Epithelial cell of prostate (primary cell): ENCODE data around the gene OXSR1.
"Not testable (repeated sequence)": the region's sequence is repeated elsewhere in the genome, so short reads cannot be mapped to it uniquely, and the experiment has no call there.

Experiments used
- DNase-seq: peaks from one replicate; pipeline ENCODE4 v3.0.0-alpha.2; 2011; ENCODE audit warnings: low read depth, low spot score
- H3K27ac ChIP-seq: fragments of 450-650 bp; 2 replicates; pipeline ENCODE4 v1.5.1; 2017; ENCODE audit warnings: mild to moderate bottlenecking

Gene OXSR1

GRCh38 chr3:38214560-38214959 lies 49.2 kb downstream of the OXSR1 start:
- DNase-seq, result no peak
- peak overlapping the region; percentile 7 for H3K27ac ChIP-seq

- DNase-seq, result no peak
- H3K27ac ChIP-seq, result no peak overlapping the region
Measured at GRCh38 chr3:38219609-38220197, 54.4 kb downstream of the OXSR1 start.

DNA sequence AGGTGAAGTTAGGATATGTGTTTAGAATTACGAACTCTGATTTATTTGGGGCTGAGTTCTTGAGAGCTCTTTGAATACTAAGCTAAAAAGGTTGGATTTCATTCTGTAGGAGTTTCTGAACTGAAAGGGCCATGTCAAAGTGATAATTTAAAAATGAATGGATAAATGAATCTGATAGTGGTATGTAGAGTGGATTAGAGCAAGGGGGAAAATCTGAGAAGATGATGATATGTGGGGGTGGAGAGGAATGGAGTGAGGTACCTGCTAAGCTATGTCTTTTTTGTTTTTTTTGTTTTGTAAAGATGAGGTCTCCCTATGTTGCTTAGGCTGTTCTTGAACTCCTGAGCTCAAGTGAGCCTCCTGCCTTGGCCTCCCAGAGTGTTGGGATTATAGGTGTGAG lies 55.7 kb downstream of the OXSR1 start:
- H3K27ac ChIP-seq, result no peak overlapping the region
- DNase-seq, result no peak

DNA sequence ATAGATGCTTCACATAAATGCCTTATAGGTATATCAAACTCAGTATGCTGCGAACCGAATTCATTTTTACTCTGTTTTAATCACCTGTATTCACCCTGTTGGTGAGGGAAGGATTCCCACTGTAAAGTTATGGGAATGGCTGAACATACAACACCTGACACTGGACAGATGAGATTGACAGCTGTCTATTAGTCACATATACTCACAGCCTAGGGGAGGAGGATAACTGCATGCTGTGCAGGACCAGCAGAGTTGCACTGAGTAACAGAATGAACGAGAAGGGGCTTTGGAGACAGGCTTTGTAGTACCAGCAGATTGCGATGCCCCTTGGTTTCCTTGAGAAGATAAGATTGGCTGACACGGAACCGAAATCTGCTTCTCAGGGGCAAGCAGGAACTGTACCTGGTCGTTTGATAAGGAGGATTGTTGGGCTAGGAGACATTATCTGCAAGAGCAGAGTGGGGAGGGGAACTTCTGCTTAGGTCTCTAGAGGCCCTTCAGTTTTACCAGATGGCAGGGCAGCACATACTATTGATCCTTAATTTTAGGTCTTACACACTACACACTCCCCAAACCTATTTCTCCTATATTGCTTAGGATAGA lies 56.8 kb downstream of the OXSR1 start:
- H3K27ac ChIP-seq, result no peak overlapping the region
- DNase-seq, result no peak

DNA sequence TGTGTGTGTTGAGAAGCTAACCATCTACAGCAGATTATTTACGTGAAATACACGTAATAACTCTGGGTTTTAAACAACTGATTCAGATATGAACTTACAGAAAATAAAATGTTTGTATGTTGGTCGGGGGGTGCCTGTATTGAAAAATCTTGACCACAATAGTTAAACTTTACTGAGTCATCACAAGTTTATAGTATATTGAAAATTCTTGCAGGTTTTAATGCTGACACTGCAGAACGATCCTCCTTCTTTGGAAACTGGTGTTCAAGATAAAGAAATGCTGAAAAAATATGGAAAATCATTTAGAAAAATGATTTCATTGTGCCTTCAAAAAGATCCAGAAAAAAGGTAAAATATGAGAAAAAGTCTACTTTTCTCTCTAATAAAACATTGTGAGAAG lies 59.0 kb downstream of the OXSR1 start:
- no peak for DNase-seq
- H3K27ac ChIP-seq, result peak overlapping the region; percentile 70

GRCh38 chr3:38226273-38226672 lies 60.9 kb downstream of the OXSR1 start:
- H3K27ac ChIP-seq, result peak overlapping the region; percentile 70
- no peak for DNase-seq

GRCh38 chr3:38227989-38228388 lies 62.7 kb downstream of the OXSR1 start:
- peak overlapping the region; percentile 70 for H3K27ac ChIP-seq
- DNase-seq, result no peak

DNA sequence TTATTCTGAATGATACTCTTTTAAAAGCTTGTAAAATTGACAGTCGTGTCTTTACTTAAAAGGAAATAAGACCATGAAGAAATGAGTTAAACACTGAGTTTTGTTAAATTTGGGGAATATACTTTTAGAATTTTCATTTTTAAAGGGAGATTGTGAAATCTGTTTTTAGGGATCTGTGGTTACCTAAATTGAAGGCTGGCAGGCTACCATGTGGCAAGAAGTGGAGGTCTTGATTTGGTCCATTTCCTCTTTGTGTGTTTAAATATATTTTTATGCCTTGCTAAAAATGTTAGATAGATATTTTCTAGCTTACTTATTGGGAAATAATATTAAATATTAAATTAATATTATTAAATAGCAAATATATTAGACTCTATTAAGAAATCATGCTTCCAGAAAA lies 63.7 kb downstream of the OXSR1 start:
- H3K27ac ChIP-seq, result peak overlapping the region; percentile 70
- no peak for DNase-seq

- H3K27ac ChIP-seq, result no peak overlapping the region
- no peak for DNase-seq
Measured at GRCh38 chr3:38232701-38233100, 67.4 kb downstream of the OXSR1 start.

GRCh38 chr3:38235466-38235865 lies 70.1 kb downstream of the OXSR1 start:
- H3K27ac ChIP-seq, result no peak overlapping the region
- DNase-seq, result no peak

DNA sequence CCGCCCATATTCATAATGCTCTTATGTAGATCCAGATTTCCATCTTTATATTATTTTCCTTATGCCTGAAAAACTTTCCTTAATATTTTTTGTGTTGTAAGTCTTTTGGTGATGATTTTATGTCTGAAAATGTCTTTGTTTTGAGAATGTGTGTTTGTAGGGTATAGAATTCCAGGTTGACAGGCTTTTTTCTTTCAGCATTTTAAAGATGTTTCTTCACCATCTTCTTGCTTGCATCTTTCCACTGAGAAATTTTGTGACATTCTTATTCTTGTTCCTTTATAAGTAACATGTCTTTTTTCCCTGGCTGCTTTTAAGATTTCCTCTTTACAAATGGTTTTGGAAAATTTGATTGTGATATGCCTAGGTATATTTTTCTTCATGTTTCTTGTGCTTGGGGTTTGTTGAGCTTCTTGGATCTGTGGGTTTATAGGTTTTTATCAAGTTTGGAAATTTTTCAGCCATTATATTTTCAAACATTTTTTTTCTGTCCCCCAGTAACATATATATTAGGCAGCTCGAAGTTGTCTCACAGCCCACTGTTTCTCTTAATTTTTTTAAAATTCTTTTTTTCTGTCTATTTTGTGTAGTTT lies 73.2 kb downstream of the OXSR1 start:
- no peak for DNase-seq
- H3K27ac ChIP-seq, result no peak overlapping the region

DNA sequence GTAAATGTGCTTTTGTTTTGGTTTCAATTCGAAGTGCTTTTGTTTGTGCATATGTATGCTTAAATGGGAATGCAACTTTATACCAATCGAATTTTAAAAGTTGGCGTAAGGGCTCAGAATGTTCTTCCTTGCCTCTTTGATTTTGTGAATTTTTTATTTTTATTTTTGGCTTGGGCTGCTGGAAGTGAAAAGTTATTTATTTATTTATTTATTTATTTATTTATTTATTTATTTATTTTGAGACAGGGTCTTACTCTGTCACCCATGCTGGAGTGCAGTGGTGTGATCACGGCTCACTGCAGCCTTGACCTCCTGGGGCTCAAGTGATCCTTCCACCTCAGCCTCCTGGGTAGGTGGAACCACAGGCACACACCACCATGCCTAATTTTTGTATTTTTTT lies 77.5 kb downstream of the OXSR1 start:
- not testable (repeated sequence) for DNase-seq, H3K27ac ChIP-seq

GRCh38 chr3:38245930-38246329 lies 80.6 kb downstream of the OXSR1 start:
- peak overlapping the region; percentile 72 for H3K27ac ChIP-seq
- no peak for DNase-seq

- DNase-seq, result peak; percentile 85
- H3K27ac ChIP-seq, result peak overlapping the region; percentile 72
Measured at GRCh38 chr3:38247366-38248035, 82.2 kb downstream of the OXSR1 start.

DNA sequence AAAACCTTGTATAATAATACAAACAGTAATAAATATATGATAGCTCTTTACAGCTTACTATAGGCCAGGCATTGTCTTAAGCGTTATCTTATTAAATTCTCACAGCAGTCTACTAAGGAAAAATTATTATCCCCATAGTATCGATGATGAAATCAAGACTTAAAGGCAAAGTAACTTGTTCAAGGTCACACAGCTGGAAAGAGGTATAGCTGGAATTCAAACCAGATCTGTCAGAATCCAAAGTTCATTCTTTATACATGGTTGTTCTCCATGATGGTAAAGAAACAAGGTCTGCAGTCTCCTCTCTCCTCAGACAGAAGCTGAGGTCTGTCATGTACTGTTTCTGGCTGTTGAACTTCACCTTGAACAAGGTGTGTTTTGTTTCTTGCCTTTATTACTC lies 84.9 kb downstream of the OXSR1 start:
- no peak overlapping the region for H3K27ac ChIP-seq
- no peak for DNase-seq

DNA sequence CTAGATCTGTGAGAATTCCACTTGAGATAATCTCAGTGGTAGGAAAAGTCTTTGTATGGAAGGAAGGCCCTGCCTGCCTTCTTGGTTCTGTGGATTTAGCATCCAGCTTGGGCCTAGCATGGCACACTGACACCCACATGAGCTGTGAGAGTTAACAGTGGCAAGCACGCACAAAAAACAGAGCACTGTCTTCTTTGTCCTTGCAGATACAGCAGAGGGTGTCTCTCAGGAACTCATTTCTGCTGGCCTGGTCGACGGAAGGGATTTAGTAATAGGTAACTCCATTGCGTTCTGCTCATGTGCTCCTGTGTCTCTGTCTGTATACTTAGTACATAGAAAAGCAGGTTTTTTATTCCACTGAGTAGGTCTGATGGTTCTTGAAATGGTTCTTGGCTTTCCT lies 85.9 kb downstream of the OXSR1 start:
- no peak overlapping the region for H3K27ac ChIP-seq
- DNase-seq, result no peak

- DNase-seq, result no peak
- H3K27ac ChIP-seq, result no peak overlapping the region
Measured at GRCh38 chr3:38253704-38254103, 88.4 kb downstream of the OXSR1 start.

DNA sequence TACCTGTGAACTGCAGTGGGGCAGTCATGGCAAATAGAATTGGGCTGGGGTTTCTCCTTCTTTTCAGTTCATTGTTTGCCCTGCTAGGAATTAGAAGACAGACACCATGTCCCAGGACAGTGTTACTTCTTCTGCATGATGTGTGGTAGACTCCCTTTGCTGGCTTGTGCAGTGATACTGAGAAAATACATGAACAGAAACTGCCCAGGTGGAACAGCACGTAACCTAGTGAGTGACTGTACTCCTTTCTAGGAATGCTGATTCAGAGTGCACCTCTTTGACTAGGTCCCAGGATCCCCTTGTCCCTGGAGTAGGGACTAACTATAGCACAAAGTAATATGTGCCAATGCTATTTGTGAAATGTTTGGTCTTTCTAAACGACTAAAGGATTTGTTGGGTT lies 89.5 kb downstream of the OXSR1 start:
- no peak overlapping the region for H3K27ac ChIP-seq
- DNase-seq, result no peak

- DNase-seq, result no peak
- H3K27ac ChIP-seq, result no peak overlapping the region
Measured at GRCh38 chr3:38255627-38256026, 90.3 kb downstream of the OXSR1 start.

- DNase-seq, result no peak
- no peak overlapping the region for H3K27ac ChIP-seq
Measured at GRCh38 chr3:38257583-38257982, 92.2 kb downstream of the OXSR1 start.

- H3K27ac ChIP-seq, result no peak overlapping the region
- no peak for DNase-seq
Measured at GRCh38 chr3:38260474-38260873, 95.1 kb downstream of the OXSR1 start.
